Fibroblast of mammary gland (primary cell): ENCODE data around the gene TARS2.

Experiments used
- DNase-seq: peaks from one replicate; pipeline ENCODE4 v3.0.0-alpha.2; 2010; ENCODE audit warnings: low read depth
- H3K4me3 ChIP-seq: 2 replicates; pipeline ENCODE4 v1.5.1; 2011; ENCODE audit warnings: low read depth, mild to moderate bottlenecking, low read length, moderate library complexity; ENCODE audit not compliant: control insufficient read depth
- CTCF ChIP-seq: conservative IDR thresholded peaks from 2 replicates; pipeline ENCODE4 v1.5.1; 2011; ENCODE audit warnings: low read depth, low read length, inconsistent platforms; ENCODE audit not compliant: control insufficient read depth, insufficient read depth

TARS2 gene

DNA sequence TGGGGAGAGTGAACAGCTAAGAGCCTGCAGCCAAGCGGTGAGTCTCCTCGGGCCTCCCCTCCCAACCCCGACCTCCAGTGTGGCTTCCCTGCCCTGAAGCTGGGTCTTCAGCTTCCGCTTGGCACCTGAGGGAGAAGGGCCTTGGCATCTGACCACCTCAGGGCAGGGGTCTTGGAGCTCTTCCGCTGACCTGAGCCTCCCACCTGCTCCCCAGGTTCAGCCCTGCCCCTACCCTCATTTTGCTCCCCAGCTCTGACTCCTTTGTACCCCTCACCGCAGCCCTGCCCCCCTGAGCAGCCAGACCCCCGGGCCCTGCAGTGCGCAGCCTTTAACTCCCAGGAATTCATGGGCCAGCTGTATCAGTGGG is 66.8 kb downstream of the TARS2 start:
- no peak overlapping the region for H3K4me3 ChIP-seq
- DNase-seq, result no peak
- no peak for TF ChIP-seq CTCF

GRCh38 chr1:150555198-150555970 is 68.2 kb downstream of the TARS2 start:
- TF ChIP-seq CTCF, result no peak
- no peak for DNase-seq
- H3K4me3 ChIP-seq, result no peak overlapping the region

- no peak for TF ChIP-seq CTCF
- no peak for DNase-seq
- H3K4me3 ChIP-seq, result no peak overlapping the region
These were observed 69.0 kb downstream of the TARS2 start for GRCh38 chr1:150555971-150556865.

GRCh38 chr1:150557065-150557600 is 69.9 kb downstream of the TARS2 start:
- no peak overlapping the region for H3K4me3 ChIP-seq
- no peak for TF ChIP-seq CTCF
- DNase-seq, result no peak
